Measurements from ENCODE around the gene SCLT1. TPM values are rescaled to one million over a fixed set of nuclear protein-coding genes. Genes with fewer than 3 reads are reported as not detected.

The SCLT1 gene
- polyA plus RNA-seq, 2 of the 4 experiments (the other 2 are of a cell fraction): 7.4 to 12.1 TPM

DNA sequence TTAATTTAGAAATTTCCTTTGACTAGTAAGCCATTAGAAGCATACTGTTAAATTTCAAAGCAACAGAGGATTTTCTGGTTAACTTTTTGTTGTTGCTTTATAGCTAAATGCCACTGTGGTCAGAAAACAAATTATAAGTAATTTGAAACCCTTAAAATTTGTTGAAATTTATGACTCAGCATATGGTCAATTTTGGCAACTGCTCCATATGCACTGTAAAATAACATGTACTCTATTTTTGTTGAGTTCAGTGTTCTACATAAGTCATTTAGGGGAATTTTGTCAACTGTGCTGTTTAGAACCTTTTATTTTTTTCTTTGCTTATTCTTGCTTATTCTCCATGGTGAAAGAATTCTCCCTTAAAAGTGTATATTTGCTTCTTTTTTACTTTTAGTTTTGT is 28.6 kb downstream of the SCLT1 start:
- Histone ChIP-seq H3K4me2 (no peak overlapping the region), H3K4me1 (no peaks in the 10 kb centered on the region), H3K4me3 (no peak overlapping the region), H3K27ac (no peak overlapping the region), H3K9me3 (peaks cover 32% of the 10 kb centered on the region)
- no peak for TF ChIP-seq NFE2L2 (conservative IDR thresholded peaks at IDR 0.05; ENCODE audit: low read length)
- TF ChIP-seq RCOR1 (IDR thresholded peaks at IDR 0.05; ENCODE audit: low read depth, low read length): no peak
- TF ChIP-seq NR3C1 (IDR thresholded peaks at IDR 0.05): no peak
- no peak for TF ChIP-seq JUN (IDR thresholded peaks at IDR 0.05)
- no peak for TF ChIP-seq CBX2 (IDR thresholded peaks at IDR 0.05; ENCODE audit: borderline replicate concordance, low read depth)
- no peak for TF ChIP-seq HOXA7 (CRISPR knock-in tag; IDR thresholded peaks at IDR 0.05)
- TF ChIP-seq, protein P1, sequence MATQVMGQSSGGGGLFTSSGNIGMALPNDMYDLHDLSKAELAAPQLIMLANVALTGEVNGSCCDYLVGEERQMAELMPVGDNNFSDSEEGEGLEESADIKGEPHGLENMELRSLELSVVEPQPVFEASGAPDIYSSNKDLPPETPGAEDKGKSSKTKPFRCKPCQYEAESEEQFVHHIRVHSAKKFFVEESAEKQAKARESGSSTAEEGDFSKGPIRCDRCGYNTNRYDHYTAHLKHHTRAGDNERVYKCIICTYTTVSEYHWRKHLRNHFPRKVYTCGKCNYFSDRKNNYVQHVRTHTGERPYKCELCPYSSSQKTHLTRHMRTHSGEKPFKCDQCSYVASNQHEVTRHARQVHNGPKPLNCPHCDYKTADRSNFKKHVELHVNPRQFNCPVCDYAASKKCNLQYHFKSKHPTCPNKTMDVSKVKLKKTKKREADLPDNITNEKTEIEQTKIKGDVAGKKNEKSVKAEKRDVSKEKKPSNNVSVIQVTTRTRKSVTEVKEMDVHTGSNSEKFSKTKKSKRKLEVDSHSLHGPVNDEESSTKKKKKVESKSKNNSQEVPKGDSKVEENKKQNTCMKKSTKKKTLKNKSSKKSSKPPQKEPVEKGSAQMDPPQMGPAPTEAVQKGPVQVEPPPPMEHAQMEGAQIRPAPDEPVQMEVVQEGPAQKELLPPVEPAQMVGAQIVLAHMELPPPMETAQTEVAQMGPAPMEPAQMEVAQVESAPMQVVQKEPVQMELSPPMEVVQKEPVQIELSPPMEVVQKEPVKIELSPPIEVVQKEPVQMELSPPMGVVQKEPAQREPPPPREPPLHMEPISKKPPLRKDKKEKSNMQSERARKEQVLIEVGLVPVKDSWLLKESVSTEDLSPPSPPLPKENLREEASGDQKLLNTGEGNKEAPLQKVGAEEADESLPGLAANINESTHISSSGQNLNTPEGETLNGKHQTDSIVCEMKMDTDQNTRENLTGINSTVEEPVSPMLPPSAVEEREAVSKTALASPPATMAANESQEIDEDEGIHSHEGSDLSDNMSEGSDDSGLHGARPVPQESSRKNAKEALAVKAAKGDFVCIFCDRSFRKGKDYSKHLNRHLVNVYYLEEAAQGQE (IDR thresholded peaks at IDR 0.05): no peak
- TF ChIP-seq POLR2A (IDR thresholded peaks at IDR 0.05; ENCODE audit: low read length): no peak
- no peak for TF ChIP-seq RAD21 (conservative IDR thresholded peaks at IDR 0.05 in 1 of 2, IDR thresholded peaks at IDR 0.05 in 1 of 2)
- TF ChIP-seq KDM5A (IDR thresholded peaks at IDR 0.05): no peak
- TF ChIP-seq, protein P2, sequence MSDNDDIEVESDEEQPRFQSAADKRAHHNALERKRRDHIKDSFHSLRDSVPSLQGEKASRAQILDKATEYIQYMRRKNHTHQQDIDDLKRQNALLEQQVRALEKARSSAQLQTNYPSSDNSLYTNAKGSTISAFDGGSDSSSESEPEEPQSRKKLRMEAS (IDR thresholded peaks at IDR 0.05): no peak
- TF ChIP-seq, protein P3, sequence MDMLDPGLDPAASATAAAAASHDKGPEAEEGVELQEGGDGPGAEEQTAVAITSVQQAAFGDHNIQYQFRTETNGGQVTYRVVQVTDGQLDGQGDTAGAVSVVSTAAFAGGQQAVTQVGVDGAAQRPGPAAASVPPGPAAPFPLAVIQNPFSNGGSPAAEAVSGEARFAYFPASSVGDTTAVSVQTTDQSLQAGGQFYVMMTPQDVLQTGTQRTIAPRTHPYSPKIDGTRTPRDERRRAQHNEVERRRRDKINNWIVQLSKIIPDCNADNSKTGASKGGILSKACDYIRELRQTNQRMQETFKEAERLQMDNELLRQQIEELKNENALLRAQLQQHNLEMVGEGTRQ (IDR thresholded peaks at IDR 0.05): no peak
- TF ChIP-seq SREBF2 (IDR thresholded peaks at IDR 0.05): no peak
- TF ChIP-seq, protein P4, sequence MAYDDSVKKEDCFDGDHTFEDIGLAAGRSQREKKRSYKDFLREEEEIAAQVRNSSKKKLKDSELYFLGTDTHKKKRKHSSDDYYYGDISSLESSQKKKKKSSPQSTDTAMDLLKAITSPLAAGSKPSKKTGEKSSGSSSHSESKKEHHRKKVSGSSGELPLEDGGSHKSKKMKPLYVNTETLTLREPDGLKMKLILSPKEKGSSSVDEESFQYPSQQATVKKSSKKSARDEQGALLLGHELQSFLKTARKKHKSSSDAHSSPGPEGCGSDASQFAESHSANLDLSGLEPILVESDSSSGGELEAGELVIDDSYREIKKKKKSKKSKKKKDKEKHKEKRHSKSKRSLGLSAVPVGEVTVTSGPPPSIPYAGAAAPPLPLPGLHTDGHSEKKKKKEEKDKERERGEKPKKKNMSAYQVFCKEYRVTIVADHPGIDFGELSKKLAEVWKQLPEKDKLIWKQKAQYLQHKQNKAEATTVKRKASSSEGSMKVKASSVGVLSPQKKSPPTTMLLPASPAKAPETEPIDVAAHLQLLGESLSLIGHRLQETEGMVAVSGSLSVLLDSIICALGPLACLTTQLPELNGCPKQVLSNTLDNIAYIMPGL (CRISPR knock-in tag; IDR thresholded peaks at IDR 0.05; ENCODE audit: borderline replicate concordance): no peak
- TF ChIP-seq ZNF302 (CRISPR knock-in tag; IDR thresholded peaks at IDR 0.05): no peak
- ATAC-seq: no peak
- CTCF ChIA-PET: interaction anchor here (1.5 kb wide), 1 partner anchor 23 kb away, joined by 3 read pairs; no protein-coding TSS in a partner anchor
- no peak for DNase-seq (ENCODE audit: low read depth in 1 of 2, low spot score in 1 of 2)
- POLR2A ChIA-PET: no interaction called here
- FAIRE-seq: no peak

DNA sequence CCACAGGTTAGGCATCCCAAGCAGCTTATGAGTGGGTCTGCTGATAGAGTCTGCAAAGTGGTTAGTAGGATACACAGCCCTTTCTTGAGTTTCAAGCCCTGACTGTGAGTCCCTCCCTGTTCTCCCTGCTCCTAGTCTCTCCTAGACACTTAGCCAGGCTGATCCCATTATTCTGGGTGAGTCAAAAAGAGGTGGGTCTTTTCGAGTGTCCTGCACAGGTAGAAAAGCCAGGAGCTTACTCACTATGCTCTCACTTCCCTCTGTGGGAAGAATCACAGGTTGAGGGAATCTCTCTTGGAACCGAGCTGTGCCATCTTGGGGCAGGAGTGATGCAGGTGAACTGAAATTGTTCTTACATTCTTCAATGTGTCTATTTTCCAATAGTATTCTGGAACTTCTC is 29.7 kb downstream of the SCLT1 start:
- Histone ChIP-seq H3K4me3 (no peak overlapping the region), H3K27ac (no peak overlapping the region), H3K4me2 (no peak overlapping the region), H3K4me1 (no peaks in the 10 kb centered on the region), H3K9me3 (peaks cover 38% of the 10 kb centered on the region)
- CTCF ChIA-PET: interaction anchor here (1.5 kb wide), 1 partner anchor 22 kb away, joined by 3 read pairs; no protein-coding TSS in a partner anchor
- DNase-seq (ENCODE audit: low read depth in 1 of 2, low spot score in 1 of 2): no peak
- TF ChIP-seq POLR2AphosphoS2 (conservative IDR thresholded peaks at IDR 0.05; ENCODE audit: low read length): no peak
- TF ChIP-seq, protein P2 (IDR thresholded peaks at IDR 0.05): no peak
- no peak for TF ChIP-seq FOXS1 (CRISPR knock-in tag; IDR thresholded peaks at IDR 0.05)
- no peak for TF ChIP-seq ZC3H11A (IDR thresholded peaks at IDR 0.05)
- no peak for TF ChIP-seq EHF (CRISPR knock-in tag; IDR thresholded peaks at IDR 0.05)
- no peak for TF ChIP-seq HOXA7 (CRISPR knock-in tag; IDR thresholded peaks at IDR 0.05)
- TF ChIP-seq MYC (IDR thresholded peaks at IDR 0.05; ENCODE audit: borderline replicate concordance, low read length): no peak
- no peak for TF ChIP-seq RFX5 (IDR thresholded peaks at IDR 0.05)
- TF ChIP-seq RCOR1 (IDR thresholded peaks at IDR 0.05; ENCODE audit: low read depth, low read length): no peak
- TF ChIP-seq RARB (CRISPR knock-in tag; IDR thresholded peaks at IDR 0.05): no peak
- TF ChIP-seq BHLHE40 (IDR thresholded peaks at IDR 0.05; ENCODE audit: low read depth, low read length): no peak
- TF ChIP-seq ZFP36 (IDR thresholded peaks at IDR 0.05; ENCODE audit: borderline replicate concordance, partially characterized antibody): no peak
- no peak for TF ChIP-seq CEBPB (IDR thresholded peaks at IDR 0.05)
- no peak for TF ChIP-seq GATA3 (IDR thresholded peaks at IDR 0.05; ENCODE audit: borderline replicate concordance)
- TF ChIP-seq RAD21 (conservative IDR thresholded peaks at IDR 0.05 in 1 of 2, IDR thresholded peaks at IDR 0.05 in 1 of 2): no peak
- TF ChIP-seq HOXB13 (CRISPR knock-in tag; IDR thresholded peaks at IDR 0.05; ENCODE audit: low read depth): no peak
- TF ChIP-seq, protein P5, sequence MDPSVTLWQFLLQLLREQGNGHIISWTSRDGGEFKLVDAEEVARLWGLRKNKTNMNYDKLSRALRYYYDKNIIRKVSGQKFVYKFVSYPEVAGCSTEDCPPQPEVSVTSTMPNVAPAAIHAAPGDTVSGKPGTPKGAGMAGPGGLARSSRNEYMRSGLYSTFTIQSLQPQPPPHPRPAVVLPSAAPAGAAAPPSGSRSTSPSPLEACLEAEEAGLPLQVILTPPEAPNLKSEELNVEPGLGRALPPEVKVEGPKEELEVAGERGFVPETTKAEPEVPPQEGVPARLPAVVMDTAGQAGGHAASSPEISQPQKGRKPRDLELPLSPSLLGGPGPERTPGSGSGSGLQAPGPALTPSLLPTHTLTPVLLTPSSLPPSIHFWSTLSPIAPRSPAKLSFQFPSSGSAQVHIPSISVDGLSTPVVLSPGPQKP (IDR thresholded peaks at IDR 0.05; ENCODE audit: low read depth, low read length): no peak
- TF ChIP-seq NPAS2 (CRISPR knock-in tag; IDR thresholded peaks at IDR 0.05; ENCODE audit: borderline replicate concordance): no peak
- WGBS (ENCODE audit: missing lambda C conversion rate): 72% methylated on average over 2 of the region's 2 CpGs
- POLR2A ChIA-PET: no interaction called here
- FAIRE-seq: no peak
- ATAC-seq: no peak

All from A549 (cell line).